Stimulated activated CD4-positive, alpha-beta T cell treated with anti-CD3 and anti-CD28 coated beads, Interleukin-2, amount 100 ng/mL, for 4 hours (primary cell): Measurements from ENCODE around the gene LPO.
A peak's percentile ranks its signal among the peaks of the same experiment; 100 is the strongest.

Experiments
- DNase-seq: peaks from one replicate; pipeline ENCODE4 v3.0.0-alpha.2; 2020; ENCODE audit warnings: low read depth

The LPO gene

GRCh38 chr17:58303971-58304749, 65.8 kb downstream of the LPO start:
- DNase-seq: peak; percentile 25

- DNase-seq: no peak
Observed at GRCh38 chr17:58304750-58305486, 66.5 kb downstream of the LPO start.

- no peak for DNase-seq
Observed at GRCh38 chr17:58305626-58306025, 67.2 kb downstream of the LPO start.

GRCh38 chr17:58306131-58306951, 68.0 kb downstream of the LPO start:
- DNase-seq: no peak

GRCh38 chr17:58307468-58308172, 69.2 kb downstream of the LPO start:
- DNase-seq: no peak

- no peak for DNase-seq
Observed at GRCh38 chr17:58308173-58308984, 70.0 kb downstream of the LPO start.

- DNase-seq: no peak
Observed at GRCh38 chr17:58308985-58309917, 70.9 kb downstream of the LPO start.

GRCh38 chr17:58309918-58310259, 71.5 kb downstream of the LPO start:
- no peak for DNase-seq

GRCh38 chr17:58310511-58311428, 72.4 kb downstream of the LPO start:
- DNase-seq: no peak

GRCh38 chr17:58311429-58311894, 73.1 kb downstream of the LPO start:
- no peak for DNase-seq

GRCh38 chr17:58312021-58312630, 73.7 kb downstream of the LPO start:
- no peak for DNase-seq

GRCh38 chr17:58312829-58313228, 74.4 kb downstream of the LPO start:
- DNase-seq: no peak

GRCh38 chr17:58313815-58314705, 75.7 kb downstream of the LPO start:
- DNase-seq: no peak

- DNase-seq: no peak
Observed at GRCh38 chr17:58314706-58315015, 76.3 kb downstream of the LPO start.

- DNase-seq: no peak
Observed at GRCh38 chr17:58315281-58315711, 76.9 kb downstream of the LPO start.

- no peak for DNase-seq
Observed at GRCh38 chr17:58315750-58316149, 77.4 kb downstream of the LPO start.

GRCh38 chr17:58316260-58316960, 78.0 kb downstream of the LPO start:
- DNase-seq: no peak
